GM11168 (cell line): ENCODE results near the gene CNTNAP2.

ENCODE experiments used
- in situ Hi-C: fragments of 300-500 bp; cut with MboI; formaldehyde crosslinking; loops from one replicate; pipeline ENCODE4 v1.12.0; 2022; ENCODE audit warnings: low sequenced_read_pairs; ENCODE audit not compliant: unreplicated experiment

Gene CNTNAP2

GRCh38 chr7:148223738-148224137 is 2107.1 kb downstream of the CNTNAP2 start:
- in situ Hi-C loops = no loop called here

GRCh38 chr7:148230296-148230695 is 2113.7 kb downstream of the CNTNAP2 start:
- in situ Hi-C loops = no loop called here

- in situ Hi-C loops = no loop called here
Measured at GRCh38 chr7:148230883-148231282, 2114.3 kb downstream of the CNTNAP2 start.

- in situ Hi-C loops = no loop called here
Measured at GRCh38 chr7:148232784-148233183, 2116.2 kb downstream of the CNTNAP2 start.

- in situ Hi-C loops = no loop called here
Measured at GRCh38 chr7:148234715-148235114, 2118.1 kb downstream of the CNTNAP2 start.

- in situ Hi-C loops = no loop called here
Measured at GRCh38 chr7:148238761-148239325, 2122.2 kb downstream of the CNTNAP2 start.

- in situ Hi-C loops = no loop called here
Measured at GRCh38 chr7:148241700-148242293, 2125.2 kb downstream of the CNTNAP2 start.

GRCh38 chr7:148242294-148242821 is 2125.8 kb downstream of the CNTNAP2 start:
- in situ Hi-C loops = no loop called here

GRCh38 chr7:148245381-148245780 is 2128.8 kb downstream of the CNTNAP2 start:
- in situ Hi-C loops = no loop called here

GRCh38 chr7:148253629-148254028 is 2137.0 kb downstream of the CNTNAP2 start:
- in situ Hi-C loops = no loop called here

- in situ Hi-C loops = no loop called here
Measured at GRCh38 chr7:148255333-148255732, 2138.7 kb downstream of the CNTNAP2 start.

- in situ Hi-C loops = no loop called here
Measured at GRCh38 chr7:148256433-148256832, 2139.8 kb downstream of the CNTNAP2 start.

- in situ Hi-C loops = loop anchor here (10.0 kb wide), 2 partner anchors 234 to 704 kb away; no protein-coding TSS in a partner anchor
Measured at GRCh38 chr7:148260599-148260998, 2144.0 kb downstream of the CNTNAP2 start.

GRCh38 chr7:148261523-148261922 is 2144.9 kb downstream of the CNTNAP2 start:
- in situ Hi-C loops = loop anchor here (10.0 kb wide), 2 partner anchors 233 to 703 kb away; no protein-coding TSS in a partner anchor

GRCh38 chr7:148261996-148262688 is 2145.5 kb downstream of the CNTNAP2 start:
- in situ Hi-C loops = loop anchor here (10.0 kb wide), 2 partner anchors 233 to 703 kb away; no protein-coding TSS in a partner anchor

GRCh38 chr7:148262721-148263229 is 2146.2 kb downstream of the CNTNAP2 start:
- in situ Hi-C loops = loop anchor here (10.0 kb wide), 2 partner anchors 232 to 702 kb away; no protein-coding TSS in a partner anchor

- in situ Hi-C loops = loop anchor here (10.0 kb wide), 2 partner anchors 230 to 700 kb away; no protein-coding TSS in a partner anchor
Measured at GRCh38 chr7:148264933-148265557, 2148.4 kb downstream of the CNTNAP2 start.

- in situ Hi-C loops = loop anchor here (10.0 kb wide), 2 partner anchors 229 to 699 kb away; no protein-coding TSS in a partner anchor
Measured at GRCh38 chr7:148265896-148266295, 2149.3 kb downstream of the CNTNAP2 start.

GRCh38 chr7:148266795-148267194 is 2150.2 kb downstream of the CNTNAP2 start:
- in situ Hi-C loops = loop anchor here (10.0 kb wide), 2 partner anchors 228 to 698 kb away; no protein-coding TSS in a partner anchor

GRCh38 chr7:148270576-148270975 is 2154.0 kb downstream of the CNTNAP2 start:
- in situ Hi-C loops = no loop called here
